Mesenteric fat pad (tissue), 1 donor: Measurements from ENCODE around the gene UBE2Q2. TPM values are rescaled to one million over a fixed set of nuclear protein-coding genes. Genes with fewer than 3 reads are reported as not detected.

ENCODE experiments used
- DNase-seq: peaks from one replicate; pipeline ENCODE4 v3.0.0-alpha.2; 2020; ENCODE audit warnings: low spot score
- total RNA-seq: library from RNA; stranded (reverse); fragmentation: NEBNext Ultra II Directional; extraction: Animal tissue kit (Norgen Biotek cat#: 25700); gene quantifications from one replicate; pipeline ENCODE4 v1.2.1, GENCODE V29; 2021
- donor health status: DM: yes; HTN: yes; CAD: no.

Gene UBE2Q2
- total RNA-seq, 1 donor from 2014 or later: 34.4 TPM

DNA sequence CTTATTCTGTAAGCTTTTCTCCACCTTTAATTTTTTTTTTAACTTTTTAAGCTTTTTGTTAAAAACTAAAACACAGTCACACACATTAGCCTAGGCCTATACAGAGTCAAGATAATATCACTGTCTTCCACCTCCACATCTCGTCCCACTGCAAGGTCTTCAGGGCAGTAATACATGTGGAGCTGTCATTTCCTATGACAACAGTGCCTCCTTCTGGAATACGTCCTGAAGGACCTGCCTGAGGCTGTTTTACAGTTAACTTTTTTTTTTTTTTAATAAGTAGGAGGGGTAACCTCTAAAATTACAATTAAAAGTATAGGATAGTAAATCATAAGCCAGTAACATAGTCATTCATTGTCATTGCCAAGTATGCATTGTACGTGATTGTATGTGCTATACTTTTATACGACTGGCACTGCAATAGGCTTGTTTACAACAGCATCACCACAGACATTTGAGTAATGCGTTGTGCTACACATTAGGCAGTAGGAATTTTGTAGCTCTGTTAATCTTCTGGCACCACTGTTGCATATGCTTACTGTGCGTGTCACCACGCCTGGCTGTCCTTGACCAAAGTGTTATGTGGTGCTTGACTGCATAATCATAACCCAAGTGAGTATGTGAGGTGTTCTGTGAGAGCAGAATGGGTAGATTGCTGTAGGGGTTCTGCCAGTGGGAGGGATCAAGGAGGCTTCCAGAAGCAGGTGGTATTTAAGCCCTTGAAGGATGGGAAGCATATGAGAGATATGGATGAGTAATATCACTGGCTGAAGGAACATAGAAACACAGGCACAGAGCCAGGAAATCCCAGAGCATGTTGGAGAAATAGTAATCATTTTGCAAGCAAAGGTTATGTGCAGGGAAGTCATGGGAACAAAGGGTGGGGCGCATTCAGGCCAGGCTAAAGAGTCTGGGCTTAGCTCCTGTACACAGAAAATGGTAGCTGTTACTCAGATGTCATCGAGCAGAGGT, 78.8 kb downstream of the UBE2Q2 start:
- no peak for DNase-seq

DNA sequence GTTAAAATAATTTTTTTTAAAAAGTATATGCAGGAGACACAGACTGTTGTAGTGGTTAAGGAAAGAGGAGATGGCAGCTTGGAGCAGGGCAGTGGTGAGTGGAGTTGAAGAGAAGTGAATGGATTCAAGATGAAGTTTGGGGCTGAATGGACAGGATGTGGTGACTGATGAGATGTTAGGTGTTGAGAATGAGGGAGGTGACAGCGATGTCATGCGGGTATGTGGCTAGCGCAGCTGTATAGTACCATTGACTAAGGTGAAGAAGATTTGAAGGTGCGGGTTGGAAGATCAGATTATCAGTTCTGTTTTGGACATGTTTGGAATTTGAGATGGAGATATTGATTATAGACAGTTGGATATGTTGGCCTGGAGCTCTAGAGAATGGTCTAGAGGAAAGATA, 80.5 kb downstream of the UBE2Q2 start:
- DNase-seq: no peak

DNA sequence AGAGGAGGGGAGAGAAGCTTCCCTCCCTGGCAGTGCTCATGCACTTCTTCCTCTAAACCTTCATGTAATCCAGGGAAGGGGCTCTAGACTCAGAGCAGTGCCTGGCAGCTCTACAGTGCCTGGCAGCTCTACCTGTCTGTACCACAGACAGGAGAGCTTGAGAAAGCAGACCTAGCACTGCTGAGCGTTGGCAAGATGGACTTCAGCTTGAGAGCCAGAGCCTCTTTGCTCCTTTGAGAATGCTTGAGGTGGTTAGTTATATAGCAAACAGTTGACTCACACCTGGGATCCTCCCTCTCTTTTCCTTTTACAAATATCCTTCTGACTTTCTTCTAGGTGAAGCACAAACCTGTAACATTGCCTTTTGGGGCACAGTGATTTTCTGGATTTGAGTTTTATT, 81.3 kb downstream of the UBE2Q2 start:
- DNase-seq: no peak

DNA sequence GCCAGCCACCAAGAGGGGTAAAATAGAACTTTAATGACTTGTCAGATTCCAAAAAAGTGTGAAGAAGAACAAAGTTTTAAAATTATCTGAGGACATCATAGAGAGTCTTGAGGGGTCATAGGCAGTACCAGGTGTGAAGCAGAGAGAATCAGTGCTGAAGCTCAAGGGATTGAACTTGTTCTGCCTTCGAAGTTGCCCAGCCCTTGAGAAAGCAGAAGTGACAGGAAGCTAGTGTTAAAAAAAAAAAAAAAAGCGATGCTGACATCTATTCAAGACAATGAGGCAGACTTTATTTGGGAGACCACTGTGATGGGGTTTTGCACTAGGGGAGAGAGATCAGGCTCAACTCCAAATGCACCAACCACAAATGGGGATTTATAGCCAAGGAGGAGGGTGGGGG, 82.2 kb downstream of the UBE2Q2 start:
- no peak for DNase-seq

DNA sequence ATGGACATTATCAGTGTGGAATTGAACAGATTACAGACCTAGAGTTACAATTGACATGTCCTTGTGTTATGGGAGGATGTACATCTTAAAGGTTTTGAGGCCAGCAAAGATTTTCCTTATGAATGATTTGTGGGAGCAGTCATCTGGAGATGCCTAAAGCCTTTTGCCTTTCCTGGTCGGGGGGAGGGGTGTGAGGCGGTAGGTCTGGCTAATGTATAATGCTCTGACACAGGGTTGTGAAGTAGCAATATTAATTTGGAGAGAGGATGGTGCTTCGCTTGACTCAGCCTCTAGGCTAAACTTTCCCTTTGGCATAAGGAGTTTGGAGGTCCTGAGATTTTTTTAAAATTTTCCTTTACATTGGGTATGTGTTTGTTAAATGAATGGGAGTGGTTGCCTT, 83.7 kb downstream of the UBE2Q2 start:
- no peak for DNase-seq

DNA sequence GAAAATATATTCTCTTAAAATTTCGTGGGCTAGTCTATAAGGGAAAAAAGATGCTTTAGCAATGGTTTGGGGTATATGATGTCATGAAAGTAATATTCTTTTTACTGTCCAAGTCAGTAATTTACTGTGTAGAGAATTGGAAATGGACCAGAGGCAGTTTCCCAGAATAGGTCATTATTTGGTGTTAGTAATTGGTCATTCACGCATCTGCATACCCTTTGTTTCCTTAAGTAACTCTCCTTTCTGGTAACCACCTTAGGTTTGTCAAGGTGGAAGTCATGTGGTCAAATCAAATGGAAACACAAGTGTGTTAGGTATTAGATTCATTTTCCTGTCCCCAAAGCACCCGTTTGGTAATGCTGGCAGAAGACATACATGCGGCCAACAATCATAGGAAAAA, 84.4 kb downstream of the UBE2Q2 start:
- DNase-seq: no peak

DNA sequence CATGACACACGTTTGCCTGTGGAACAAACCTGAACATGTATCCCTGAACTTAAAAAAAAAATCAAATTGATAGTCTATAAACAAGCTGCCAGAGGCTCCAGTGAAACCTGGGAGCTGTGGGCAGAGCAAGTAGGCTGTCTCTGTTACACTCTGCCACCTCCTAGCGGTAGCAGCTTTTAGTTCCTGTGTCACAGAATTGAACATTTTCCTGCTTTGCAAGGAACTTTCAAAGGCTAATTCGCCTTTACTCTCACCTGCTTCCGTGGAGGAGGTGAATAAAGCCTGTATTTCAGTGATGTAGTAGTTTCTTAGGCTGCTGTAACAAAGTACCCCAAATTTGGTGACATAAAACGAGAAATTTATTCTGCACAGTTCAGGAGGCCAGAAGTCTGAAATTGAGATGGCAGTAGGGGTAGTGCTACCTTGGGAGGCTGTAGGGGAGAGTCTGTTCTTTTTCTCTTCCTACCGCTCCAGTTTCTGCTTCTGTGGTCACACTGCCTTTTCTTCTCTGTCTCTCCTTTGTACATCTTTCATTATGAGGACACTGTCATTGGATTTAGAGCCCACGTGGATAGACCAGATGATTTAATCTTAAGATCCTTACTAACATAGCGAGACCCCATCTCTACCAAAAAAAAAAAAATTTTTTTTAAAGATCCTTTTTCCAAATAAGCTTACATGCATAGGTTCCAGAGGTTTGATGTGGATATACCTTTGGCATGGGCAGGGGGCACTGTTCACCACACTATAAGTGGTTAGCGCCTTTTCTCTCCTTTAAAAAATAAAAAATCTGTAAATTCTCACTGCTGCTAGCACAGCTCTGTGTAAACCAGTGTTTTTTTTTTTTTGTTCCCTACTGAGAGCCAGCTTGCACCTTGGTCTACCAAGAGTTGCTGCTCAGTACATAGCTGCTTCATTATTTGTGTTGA, 85.7 kb downstream of the UBE2Q2 start:
- DNase-seq: no peak

DNA sequence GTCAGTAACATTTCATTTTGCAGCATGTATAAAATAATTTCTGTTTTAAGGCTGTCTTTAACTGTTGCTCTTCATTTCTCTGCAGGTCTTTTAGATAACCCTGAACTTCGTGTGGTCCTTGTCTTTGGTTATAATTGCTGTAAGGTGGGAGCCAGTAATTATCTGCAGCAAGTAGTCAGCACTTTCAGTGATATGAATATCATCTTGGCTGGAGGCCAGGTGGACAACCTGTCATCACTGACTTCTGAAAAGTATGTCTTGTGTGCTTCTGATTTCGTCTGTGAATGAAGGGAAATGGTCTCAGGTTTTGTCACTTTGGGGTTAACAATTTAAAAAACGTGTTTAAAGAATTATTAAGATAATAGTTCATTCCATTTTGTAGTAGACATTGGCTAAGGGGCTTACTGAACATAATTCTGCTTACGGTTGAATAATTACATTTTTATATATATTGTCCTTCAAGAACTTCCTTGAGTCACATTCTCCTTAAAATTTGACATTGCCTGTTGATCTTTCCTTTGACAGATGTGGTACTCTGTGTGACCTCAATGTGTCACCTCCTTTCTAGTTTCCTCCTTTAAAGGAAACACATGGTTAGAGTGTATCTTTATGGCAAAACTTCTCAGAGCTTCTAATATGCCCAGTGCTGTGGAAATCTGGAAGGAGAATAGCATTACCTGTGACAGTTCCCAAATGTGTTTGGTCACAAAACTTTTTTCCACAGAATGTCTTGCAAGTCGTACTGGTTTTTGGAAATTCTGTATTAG, 86.7 kb downstream of the UBE2Q2 start:
- DNase-seq: no peak

DNA sequence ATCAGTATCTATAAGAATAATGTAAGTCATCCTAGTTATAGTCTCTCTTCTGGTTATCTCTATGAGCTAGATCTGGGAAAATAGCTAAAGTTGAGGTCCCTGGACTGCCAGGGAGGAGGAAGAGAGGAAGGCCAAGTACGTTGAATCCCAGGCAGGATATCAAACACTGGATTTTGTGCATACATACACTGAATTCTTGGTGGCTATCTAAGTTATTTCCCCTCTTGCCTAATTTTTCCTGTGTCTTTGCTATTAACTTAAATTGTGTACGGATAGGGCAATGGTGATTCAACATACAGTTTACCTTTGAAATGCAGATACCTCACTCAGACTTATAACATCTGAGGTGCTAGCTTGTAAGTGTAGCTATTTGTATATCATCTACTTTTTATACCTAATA, 87.6 kb downstream of the UBE2Q2 start:
- DNase-seq: no peak

DNA sequence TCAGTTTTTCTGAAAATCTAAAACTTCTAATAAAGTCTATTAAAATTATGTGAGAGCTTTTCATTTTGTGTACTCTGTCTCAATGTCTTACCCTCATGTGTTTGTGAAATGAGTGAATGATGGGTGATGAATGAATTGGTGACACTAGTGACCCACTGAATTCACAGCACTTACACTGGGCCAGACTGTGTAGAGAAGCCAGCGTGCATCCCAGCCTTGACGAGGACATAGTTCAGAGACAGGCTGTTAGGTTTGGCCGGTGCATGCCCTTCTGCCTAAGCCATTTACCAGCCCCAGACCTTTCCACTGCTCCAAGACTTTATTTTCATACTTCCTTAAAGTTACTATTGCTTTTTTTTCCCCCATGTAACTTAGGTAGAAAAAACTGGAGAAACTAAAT, 99.2 kb downstream of the UBE2Q2 start:
- no peak for DNase-seq

DNA sequence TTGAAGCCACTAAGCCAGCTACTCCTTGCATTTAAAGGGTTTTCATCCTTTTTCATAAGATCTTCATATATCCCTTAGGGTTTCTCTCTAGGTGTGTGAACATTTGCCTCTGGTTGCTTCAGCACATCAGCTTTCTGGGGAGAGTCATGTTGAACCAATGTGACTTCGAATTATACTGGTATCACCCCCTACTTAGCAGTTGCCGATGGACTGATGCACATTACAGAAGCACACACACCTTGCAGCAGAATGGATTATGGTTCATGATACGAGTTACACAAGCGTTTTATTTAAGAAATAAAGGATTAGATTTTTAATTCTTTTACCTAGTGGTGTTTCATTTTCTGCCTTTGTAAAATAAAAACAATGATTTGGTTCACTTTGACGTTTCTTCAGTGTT, 100.0 kb downstream of the UBE2Q2 start:
- DNase-seq: no peak

DNA sequence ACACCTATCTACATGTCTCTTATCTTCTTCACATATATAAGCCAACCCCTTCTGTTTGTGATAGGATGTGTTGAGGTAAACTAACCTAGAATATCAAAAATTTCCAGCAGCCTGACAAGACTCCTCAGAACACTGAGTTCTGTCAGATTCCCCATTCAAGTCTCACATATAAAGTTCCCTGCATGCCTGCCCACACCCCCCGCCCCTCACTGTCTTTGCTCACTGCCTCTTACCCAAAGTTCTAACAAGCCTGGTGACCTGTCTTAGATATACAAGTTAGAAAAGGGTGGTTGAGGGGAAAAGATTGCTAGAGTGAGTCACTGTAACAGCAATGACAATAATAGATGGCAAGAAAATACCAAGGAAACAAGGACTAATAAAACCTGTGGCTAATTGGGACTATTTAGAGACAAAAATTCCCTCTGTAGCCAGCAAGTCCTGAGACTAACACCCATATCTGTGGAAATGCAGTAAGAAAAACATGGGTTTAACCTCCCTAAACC, 100.5 kb downstream of the UBE2Q2 start:
- no peak for DNase-seq

DNA sequence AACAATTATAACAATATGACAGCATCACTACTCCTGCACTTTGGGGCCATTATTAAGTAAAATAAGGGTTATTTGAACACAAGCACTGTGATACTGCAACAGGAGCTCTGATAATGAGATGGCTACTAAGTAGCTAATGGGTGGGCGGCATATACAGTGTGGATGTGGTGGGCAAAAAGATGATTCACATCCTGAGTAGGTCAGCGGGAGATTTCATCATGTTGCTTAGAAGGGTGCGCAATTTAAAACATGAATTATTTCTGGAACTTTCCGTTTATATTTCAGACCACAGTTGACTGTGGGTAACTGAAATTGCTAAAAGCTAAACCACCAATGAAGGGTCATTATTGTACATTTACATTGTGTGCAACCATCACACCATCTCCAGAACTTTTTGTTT, 102.7 kb downstream of the UBE2Q2 start:
- no peak for DNase-seq

DNA sequence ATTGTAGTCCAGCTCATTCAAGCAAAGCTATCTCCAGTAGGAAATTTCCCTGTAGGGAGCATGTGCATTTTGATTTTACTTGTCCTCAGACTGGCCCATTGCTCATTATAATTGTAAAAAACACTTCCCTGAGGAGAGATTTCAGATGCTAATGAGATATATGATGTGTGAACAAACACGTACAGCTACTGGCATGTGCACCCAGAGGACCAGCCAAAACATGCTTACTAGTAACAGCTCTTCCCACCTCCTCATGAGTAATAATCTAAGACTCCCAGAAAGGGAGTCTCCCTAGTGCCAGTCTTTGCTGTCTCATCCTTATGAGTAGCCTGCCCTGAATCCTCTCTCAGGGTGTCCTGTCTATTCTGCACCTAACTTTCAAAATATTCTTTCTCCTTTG, 103.8 kb downstream of the UBE2Q2 start:
- DNase-seq: no peak

DNA sequence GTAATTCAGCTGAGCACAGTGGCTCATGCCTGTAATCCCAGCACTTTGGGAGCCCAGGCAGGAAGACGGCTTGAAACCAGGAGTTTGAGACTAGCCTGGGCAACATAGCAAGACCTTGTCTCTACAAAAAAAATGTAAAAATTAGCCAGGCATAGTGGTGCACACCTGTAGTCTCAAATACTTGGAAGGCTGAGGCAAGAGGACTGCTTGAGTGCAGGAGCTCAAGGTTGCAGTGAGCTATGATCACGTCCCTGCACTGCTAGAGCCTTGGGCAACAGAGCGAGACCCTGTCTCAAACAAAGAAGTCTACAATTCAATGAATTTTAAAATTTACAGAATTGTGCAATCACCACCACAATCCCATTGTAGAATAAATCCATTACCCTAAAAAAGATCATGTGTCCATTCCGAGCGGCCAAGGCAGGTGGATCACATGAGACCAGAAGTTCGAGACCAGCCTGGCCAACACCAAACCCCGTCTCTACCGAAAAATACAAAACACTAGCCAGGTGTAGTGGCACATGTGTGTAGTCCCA, 105.6 kb downstream of the UBE2Q2 start:
- no peak for DNase-seq

Other genes with a start within 250 kb of the UBE2Q2 start
- gene SNUPN, start 217.7 kb upstream of the UBE2Q2 start, total RNA-seq: 22.0 TPM
- gene IMP3, start 203.2 kb upstream of the UBE2Q2 start, total RNA-seq: 67.5 TPM
- gene SNX33, start 195.5 kb upstream of the UBE2Q2 start, total RNA-seq: 25.1 TPM
- gene CSPG4, start 130.6 kb upstream of the UBE2Q2 start, total RNA-seq: 105 TPM
- 18.3 TPM for gene FBXO22, start 60.4 kb downstream of the UBE2Q2 start, total RNA-seq
- not detected for gene NRG4, start 169.0 kb downstream of the UBE2Q2 start, total RNA-seq
- 0.19 TPM for gene TMEM266, start 216.5 kb downstream of the UBE2Q2 start, total RNA-seq